ENCODE data around the gene FGF16.

- TF ChIP-seq, protein P1, sequence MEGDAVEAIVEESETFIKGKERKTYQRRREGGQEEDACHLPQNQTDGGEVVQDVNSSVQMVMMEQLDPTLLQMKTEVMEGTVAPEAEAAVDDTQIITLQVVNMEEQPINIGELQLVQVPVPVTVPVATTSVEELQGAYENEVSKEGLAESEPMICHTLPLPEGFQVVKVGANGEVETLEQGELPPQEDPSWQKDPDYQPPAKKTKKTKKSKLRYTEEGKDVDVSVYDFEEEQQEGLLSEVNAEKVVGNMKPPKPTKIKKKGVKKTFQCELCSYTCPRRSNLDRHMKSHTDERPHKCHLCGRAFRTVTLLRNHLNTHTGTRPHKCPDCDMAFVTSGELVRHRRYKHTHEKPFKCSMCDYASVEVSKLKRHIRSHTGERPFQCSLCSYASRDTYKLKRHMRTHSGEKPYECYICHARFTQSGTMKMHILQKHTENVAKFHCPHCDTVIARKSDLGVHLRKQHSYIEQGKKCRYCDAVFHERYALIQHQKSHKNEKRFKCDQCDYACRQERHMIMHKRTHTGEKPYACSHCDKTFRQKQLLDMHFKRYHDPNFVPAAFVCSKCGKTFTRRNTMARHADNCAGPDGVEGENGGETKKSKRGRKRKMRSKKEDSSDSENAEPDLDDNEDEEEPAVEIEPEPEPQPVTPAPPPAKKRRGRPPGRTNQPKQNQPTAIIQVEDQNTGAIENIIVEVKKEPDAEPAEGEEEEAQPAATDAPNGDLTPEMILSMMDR (IDR thresholded peaks at IDR 0.05; ENCODE audit: insufficient read depth, low read depth, low read length) = no peak
- TF ChIP-seq EZH2 (IDR thresholded peaks at IDR 0.05; ENCODE audit: insufficient read depth, low read length) = no peak
These were observed 16.0 kb upstream of the FGF16 start for GRCh38 chrX:77431227-77431626.

All from astrocyte (in vitro differentiated cells and primary cell).